SK-N-MC (cell line): ENCODE results near the gene ATP6V1C2.

Experiments
- EZH2 ChIP-seq: fragments of 200-600 bp; sonication (generic); IDR thresholded peaks from one replicate; pipeline ENCODE4 v1.6.1; 2017; ENCODE audit warnings: antibody characterized with exemption
- POLR2AphosphoS5 ChIP-seq: IDR thresholded peaks from 2 replicates; pipeline ENCODE4 v1.6.1; 2012; ENCODE audit warnings: mild to moderate bottlenecking, low read depth, low read length, borderline replicate concordance

- TF ChIP-seq POLR2AphosphoS5 (no peak), EZH2 (no peak)
Observed at GRCh38 chr2:10740226-10740625, 18.8 kb downstream of the ATP6V1C2 start.
